NCI-H1092 treated with DMSO at 0.1 percent for 48 hours (cell line): ENCODE results near the gene FAM209A.
"Not testable (repeated sequence)": the region's sequence is repeated elsewhere in the genome, so short reads cannot be mapped to it uniquely, and the experiment has no call there.

Experiments used
- DNase-seq: peaks from one replicate; lab custom pipeline; 2025; lab: John Stamatoyannopoulos, UW

Gene FAM209A

GRCh38 chr20:56540415-56540814 lies 15.9 kb downstream of the FAM209A start:
- no peak for DNase-seq

- DNase-seq = no peak
Observed at GRCh38 chr20:56542489-56543030, 18.0 kb downstream of the FAM209A start.

- no peak for DNase-seq
Observed at GRCh38 chr20:56551571-56551970, 27.0 kb downstream of the FAM209A start.

GRCh38 chr20:56552911-56553629 lies 28.5 kb downstream of the FAM209A start:
- no peak for DNase-seq

- peak; percentile 34 for DNase-seq
Observed at GRCh38 chr20:56554869-56555268, 30.3 kb downstream of the FAM209A start.

- DNase-seq = no peak
Observed at GRCh38 chr20:56558968-56559367, 34.4 kb downstream of the FAM209A start.

GRCh38 chr20:56564526-56564925 lies 40.0 kb downstream of the FAM209A start:
- DNase-seq = not testable (repeated sequence)

- no peak for DNase-seq
Observed at GRCh38 chr20:56565511-56565910, 41.0 kb downstream of the FAM209A start.

- DNase-seq = no peak
Observed at GRCh38 chr20:56566621-56567020, 42.1 kb downstream of the FAM209A start.

- DNase-seq = no peak
Observed at GRCh38 chr20:56570832-56571231, 46.3 kb downstream of the FAM209A start.

GRCh38 chr20:56572172-56572571 lies 47.6 kb downstream of the FAM209A start:
- no peak for DNase-seq

GRCh38 chr20:56573986-56574385 lies 49.4 kb downstream of the FAM209A start:
- no peak for DNase-seq

- no peak for DNase-seq
Observed at GRCh38 chr20:56574531-56575142, 50.1 kb downstream of the FAM209A start.

- no peak for DNase-seq
Observed at GRCh38 chr20:56575157-56575556, 50.6 kb downstream of the FAM209A start.
